Stromal cell of bone marrow (primary cell): Measurements from ENCODE around the gene ALX4.

Experiments
- DNase-seq: peaks from one replicate; pipeline ENCODE4 v3.0.0-alpha.2; 2012; ENCODE audit warnings: low read depth

Gene ALX4

DNA sequence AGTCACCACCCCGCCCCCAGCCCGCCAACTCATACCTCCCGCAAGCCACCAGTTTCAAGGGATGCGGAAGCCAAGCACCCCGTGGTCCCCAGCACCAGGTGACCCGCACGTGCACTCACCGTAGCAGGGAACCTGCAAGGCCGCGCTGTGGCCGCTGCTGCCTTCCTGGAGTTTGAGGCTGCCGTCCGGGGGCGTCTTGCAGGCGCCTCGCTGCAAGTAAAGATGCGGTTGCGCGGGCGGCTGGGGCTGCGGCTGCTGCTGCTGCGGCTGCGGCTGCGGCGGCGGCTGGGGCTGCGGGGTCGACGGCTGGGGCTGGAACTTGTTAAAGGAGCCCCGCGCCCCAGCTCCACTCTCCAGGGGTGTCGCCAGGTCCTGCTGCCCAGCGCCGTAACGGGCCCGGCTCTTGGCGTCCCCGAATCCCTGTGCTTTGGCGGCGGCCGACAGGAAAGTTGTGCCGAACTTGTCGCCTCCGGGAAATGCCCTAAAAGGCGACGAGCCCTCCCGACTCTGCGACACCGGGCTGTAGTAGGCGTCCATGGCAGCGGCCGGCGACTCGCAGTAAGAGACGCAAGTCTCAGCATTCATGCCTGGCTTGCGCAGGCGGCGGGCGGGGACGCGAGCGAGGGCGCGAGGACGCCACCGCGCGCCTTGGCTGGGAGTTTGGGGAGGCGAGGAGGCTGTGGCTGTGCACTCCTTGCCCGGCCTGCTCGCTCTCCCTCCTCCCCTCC is at the start of gene ALX4:
Gene ALX4 (minus strand): TSS at position 662 of the 728 bp plus-strand sequence. CDS start 77 bp downstream, at position 585.
- no peak for DNase-seq

DNA sequence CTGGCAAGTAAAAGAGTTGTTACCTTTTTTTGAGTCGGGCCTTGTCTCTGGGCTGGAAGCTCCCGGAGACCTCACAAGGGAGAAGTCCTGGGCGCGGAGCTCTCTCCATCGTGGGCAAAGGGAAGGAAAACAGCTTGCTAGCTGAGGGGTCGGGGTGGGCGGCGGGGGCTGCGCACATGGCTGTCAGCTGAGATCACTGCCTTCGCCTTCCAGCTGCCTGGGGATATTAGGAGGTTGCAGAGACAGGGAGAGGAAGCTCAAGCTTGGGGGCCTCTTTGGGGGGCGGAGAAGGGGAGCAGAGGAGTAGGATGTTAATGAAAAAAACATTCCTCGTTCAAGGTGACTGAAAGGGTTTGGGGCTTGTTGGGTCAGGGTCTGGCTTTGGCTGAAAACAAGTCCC is 49.2 kb upstream of the ALX4 start:
- no peak for DNase-seq

DNA sequence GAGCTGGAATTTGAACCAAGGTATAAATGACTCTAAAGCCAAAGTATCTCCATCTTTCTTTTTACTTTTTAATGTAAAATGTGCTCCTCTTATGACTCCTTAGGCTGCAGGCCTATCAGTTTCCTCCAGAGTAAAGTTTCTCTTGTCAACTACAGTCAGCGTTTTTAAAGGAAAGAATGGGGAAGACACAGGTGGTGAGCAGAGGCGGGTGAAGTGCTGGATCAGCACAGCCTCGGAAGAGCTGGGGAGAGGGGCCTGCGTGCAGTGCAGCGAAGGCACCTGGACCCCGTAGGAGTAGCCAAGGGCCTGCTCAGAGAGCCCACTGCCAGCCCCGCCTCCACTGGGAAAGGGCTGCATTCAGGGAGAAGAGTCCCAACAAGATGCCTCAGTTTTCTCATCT is 48.8 kb upstream of the ALX4 start:
- no peak for DNase-seq

DNA sequence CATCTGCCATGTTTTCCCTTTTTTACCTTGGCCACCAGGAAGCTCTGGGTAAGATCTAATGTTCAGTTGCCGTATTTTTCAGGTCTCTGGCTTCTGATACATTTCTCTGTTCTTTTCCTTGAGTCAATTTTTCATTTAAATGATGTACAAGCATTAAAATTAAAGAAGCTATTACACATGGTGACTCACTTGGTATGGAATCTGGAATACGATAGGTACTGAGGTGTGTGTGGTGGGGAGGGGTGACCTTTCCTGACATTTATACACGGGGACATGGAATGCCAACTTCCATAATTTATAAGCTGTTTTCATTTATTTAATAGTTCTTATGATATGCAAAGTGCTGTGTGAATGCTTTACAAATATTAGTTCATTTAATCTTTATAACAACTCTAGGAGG is 47.8 kb upstream of the ALX4 start:
- no peak for DNase-seq

DNA sequence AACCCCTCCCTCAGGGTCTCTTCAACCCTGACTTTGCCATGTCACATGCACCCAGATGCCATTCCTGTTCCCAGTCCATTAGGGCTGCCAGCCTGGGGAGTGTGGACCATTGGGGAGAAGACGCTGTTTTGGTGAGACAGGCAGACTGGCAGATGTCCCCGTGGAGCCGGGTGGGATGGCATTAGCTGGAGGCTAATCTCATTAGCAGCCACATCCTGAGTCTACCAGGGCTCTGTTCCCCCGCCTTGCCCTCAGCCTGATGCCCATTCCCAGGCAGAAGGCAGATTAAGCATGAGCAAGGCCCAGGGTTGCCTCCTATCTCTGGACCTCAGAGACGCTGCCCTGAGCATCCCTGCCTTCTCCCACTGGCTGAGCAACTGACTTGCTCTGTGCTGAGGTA is 46.4 kb upstream of the ALX4 start:
- DNase-seq, result no peak

DNA sequence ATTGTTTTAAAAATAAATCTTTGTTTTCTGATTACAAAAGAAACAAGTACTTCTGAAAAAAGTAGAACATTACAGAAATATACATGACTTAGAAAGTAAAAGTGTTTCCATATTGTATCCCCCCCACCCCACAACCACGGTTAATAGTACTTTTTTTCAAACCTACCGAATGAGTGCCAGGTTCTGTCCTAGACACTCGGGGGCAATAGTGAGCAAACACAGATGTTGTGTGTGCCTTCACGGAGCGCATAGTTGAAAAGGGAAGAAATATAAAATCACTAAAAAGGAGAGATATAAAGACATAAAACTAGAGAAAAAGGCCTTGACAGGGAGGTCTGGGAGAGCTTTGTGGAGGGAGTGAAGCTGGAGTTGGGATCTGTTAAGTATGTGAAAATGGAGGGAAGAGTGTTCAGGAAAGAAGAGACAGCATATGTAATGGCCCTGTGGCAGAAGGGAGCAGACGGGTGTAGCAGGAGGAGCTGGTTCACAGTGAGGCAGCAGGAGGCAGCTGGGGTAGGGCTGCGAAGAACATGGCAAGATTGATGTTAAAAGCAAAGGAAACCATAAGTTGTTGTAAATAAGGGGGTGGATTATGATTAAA is 42.1 kb upstream of the ALX4 start:
- DNase-seq, result no peak

DNA sequence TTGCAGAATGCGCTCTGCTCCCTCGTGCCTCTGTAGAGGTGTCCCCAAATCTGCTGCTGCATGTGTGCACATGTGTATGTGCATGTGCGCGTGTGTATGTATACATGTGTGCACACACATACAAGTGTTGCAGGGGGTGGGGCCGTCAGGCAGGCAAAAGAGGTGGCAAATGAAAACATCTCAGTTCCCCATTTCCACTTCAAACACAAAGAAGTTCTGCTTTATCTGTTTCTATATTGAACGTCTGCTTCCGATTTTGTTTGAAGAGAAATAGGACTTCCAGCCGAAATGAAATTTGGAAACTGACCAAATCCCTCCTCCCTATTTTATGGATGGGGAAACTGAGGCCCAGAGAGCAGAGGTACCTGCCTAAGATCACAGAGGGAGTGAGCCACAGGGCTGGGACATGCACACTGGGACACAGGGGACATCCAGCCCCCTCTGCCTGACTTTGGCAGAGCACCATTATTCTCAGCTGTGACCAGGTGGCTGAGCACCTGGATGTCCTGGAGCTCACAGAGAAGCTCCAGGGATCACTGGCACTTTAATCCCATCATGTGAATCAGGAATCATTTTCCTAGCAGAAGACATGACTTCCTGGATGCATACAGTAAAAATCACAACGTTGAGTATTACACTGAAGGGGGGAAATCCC is 41.2 kb upstream of the ALX4 start:
- no peak for DNase-seq

DNA sequence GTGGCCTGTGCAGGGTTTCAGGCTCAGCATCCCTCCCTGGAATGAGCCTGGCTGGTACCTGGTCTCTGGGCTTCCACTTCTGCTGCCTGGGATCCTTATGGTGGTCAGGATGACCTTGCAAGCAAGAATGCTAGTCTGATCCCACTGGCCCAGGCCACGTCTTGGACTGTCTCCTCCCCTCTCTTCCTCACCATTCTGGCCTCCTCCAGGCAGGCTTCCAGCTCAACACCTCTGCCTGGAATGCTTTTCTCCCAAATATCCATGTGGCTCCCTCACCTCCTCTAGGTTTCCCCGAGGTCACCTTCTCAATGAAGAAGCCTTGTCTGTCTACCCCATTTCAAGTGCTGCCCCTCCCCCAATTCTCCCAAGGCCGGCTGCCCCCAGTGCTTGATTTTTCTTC is 39.4 kb upstream of the ALX4 start:
- no peak for DNase-seq

DNA sequence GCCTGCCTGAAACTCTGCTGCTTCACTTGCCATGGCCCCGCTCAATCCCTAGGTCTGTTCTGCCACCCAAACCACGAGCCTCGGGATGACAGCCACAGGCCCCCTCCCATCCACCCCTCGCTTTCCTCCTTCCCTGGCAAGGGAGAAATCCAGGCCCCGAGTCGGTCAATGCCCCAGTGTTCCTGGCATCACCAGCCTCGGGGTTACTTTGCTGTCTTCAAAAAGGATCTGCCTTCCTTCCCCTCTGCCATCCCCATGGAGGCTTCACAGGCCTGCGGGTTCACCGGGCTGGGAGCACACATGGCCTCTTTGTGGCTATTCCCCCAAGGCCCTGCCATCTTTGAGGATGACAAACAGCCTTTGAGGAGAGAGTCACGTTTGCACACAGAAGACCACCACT is 38.8 kb upstream of the ALX4 start:
- no peak for DNase-seq

DNA sequence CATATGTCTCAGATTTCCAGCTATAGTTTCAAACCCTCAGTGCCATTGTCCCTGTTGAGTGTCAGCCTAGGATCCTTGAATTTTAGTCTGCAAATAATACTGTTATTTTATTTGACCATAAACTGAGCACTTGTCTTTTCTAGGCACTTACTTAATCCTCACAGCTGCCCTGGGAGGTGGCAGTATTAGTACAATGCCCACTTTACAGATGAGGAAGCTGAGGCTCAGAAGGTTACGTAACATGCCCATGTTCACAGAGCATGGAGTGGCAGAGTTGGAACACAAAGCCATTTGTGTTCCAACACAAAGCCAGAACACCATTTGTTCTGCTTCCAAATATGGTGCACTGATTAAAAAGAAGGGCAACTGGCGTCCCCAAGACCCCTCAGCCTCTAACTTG is 38.2 kb upstream of the ALX4 start:
- no peak for DNase-seq

DNA sequence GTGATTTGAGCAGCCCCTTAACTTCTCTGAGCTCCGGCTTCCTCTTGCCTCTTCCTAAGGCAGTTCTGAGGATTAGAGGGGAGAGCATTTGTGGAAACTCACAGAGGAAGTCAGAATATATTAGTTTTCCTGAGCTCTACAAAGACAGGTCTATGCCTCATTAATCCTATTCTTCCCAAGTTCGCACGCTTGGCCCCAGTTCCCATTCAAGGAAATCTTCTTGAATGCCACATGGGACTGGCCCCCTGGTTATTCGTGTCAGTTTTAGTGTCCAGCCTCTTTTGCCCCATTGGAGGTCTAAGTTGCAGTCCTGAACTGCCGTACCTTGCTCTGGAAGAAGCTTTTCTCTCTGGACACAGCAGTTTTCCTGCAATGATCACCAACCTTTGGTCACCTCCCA is 37.6 kb upstream of the ALX4 start:
- DNase-seq, result no peak

DNA sequence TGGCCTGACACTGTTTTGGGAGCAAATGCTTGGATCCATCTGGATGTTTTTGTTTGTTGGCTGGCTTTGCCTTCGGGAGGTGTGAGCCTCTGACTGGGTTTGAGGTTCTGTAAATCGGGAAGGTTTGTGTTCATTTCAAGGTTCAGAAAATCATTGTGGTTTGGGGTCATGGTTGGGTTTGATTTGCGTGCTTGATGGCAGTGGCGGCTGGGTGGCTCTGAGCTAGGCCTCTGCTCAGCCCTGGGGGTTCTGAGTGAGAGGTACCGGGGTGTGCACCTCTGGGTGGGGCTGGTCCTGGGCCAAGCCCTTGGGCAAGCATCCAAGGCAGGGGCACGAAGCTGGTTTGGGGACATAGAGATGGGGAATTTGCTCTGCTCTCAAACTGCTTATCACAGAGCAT is 37.0 kb upstream of the ALX4 start:
- no peak for DNase-seq

DNA sequence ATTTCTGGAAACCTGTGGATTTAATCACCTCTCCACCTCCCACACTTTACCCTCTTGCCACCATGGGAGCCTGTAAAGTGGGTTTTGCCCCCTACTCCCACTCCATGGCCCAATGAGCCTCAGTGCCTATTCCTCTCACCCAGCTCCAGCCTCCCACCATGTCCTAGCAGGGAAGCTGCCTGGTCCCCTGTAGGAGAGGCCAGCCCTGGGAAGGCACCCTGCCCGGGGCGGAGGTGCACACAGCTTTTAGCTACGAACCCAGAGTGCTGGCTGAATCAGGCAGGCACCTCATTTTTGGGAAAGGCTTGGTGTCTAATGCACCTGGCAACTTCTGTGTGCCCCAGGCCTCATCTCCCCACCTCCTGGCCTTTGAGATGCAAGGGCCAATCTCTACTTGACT is 35.8 kb upstream of the ALX4 start:
- no peak for DNase-seq

DNA sequence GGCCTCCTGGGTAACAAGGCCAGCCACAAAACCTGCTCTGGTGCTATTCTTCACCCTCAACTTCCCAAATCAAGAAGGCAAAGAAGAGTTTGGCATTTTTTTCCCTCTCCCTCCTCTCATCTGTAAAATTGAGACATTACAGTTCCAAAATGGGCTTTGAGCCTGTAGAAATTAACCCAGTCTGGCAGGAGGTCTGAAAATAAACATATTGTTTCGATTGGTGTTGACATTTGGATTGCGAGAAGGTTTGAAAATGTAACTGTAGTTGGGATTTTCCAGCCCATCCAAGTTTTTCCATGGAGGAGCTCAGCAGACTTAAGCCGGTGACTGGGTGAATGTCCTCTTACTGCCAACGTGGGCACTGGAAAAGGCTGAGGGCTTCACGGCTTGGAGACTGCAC is 35.0 kb upstream of the ALX4 start:
- DNase-seq, result no peak

DNA sequence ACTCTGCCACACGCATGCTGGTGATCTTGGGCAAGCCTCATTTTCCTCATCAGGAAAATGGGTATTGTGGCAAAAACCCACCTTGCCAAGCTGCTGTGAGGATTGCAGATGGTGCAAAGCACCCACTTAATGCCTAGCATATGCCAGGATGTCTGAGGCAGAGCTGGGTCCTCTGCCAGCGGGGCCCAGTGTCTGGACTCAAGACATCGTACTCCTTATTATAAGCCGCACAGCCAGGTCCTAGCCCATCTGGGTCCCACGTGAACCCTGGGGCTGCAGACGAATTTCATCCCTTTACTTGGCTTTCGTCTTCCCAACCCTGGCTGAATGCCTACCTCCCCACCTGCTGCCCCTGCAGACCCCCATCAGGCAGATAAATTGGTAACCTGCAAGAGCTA is 34.5 kb upstream of the ALX4 start:
- DNase-seq, result no peak

DNA sequence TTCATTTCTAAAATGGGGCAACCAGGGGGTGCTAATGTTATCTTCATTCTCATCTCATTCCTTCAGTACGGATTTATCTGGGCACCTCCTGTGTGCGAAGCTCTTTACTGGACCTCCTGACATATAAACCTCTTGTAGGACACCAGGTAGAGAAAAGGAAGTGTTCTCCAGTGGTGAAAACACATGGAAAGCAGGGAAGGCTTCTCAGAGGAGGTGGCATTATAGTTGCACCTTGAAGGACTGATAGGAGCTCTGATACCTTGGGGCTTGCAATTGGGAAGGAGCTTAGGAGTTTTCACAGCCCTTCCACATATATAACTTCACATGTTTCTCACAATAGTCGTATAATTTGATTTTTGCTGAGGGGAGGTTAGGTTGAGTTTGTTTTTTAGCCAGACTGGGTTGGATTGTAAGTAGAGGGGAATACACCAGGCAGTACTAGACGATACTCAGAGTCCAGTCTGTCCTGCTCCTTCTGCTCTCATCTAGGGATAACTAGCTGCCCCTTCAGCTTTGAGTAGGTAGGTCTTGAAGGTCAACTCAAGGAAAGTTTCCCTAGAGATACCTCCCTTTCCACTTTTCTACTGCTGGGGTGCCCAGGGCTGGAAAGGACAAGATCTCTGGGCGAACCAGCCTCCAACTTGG is 34.0 kb upstream of the ALX4 start:
- no peak for DNase-seq

DNA sequence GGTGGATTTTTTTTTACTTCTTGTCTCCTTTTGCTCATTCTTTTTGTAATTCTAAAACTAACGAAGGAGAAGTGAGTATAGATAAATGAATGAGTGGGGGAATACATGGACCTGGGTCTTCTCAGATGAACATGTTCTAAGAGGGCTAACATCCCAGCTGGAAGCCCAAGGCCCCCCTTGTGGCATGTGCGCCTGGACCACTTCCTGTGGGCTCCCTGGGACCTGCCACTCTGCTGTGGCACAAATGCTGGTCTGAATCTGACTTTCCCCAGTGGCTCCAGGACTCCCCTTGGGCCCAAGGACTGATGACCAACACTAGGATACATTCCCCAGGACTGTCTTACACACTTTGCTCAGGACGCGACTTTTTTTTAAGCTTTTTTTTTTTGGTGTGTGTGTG is 32.7 kb upstream of the ALX4 start:
- no peak for DNase-seq

DNA sequence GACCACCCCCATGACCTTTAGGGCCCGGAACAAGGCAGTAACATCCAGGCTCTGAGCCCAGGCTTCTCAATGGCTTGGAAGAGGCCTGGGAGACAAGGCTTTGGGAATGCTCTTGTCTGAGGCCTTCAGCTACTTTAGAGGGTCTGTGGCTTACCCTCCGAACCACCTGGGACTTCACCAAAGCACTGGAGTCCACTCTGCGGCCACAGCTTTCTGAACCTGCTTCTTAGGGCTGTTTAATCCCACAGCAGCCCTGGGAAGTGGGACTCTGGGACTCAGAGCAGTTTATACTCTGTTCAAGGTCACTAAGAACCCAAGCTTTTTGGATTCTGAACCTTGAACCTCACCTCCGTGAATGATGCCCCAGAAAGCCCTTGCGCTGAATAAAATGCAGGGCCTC is 30.7 kb upstream of the ALX4 start:
- DNase-seq, result no peak

DNA sequence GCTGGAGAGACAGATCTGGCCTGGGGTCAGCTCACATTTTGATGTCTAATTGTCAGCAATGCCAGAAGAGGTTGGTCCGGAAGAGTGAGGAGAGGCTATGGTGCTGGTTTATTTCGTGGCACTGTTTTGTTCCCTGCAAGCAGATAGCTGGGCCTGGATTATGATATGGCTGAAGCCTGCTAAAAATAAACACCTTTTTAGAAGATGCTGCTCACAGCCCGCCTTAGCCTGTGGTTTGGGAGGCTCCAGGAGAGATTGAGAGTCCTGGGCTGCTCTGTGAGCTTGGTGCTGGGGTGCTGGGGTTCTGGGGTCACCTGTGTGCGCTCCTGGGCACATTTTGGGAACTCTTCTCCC is 29.6 kb upstream of the ALX4 start:
- DNase-seq, result no peak

DNA sequence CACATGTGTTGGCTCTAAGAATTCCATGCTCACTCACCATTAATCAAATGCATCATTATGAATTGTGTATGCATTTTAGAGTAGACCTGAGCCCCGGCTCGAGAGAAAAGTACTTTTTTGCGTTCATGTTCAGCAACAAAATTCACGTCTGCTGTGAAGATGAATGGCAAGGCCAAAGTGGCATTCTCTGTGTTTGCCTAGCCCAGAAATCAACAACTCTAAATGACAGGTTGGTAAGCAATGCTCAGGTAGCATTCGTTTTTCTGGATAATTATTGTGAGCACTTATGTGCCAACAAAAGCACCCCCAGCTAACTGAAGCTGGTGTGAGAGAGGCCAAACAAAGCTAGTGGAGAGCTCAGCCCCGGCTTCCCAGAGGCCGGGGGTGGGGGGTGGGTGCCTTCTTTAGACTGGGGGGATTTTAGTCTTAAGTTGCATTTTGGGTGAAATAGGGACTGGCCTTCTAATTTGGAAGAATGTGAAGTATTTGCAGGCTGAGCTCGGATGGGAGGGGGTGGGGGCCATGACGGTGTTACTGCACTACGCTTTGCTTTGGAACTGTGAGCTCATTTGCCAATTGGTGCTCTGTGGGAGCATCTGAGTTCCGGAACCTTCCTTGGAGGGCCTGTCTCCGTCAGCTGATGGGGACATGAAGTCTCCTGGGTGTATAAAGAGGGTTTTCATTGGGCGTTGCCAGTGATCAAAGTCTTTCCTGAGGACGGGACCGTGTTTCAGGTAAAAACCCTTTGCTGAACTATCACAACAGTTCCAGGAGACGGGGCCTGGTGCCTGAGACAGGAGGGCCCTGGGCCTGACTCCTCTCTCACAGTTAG is 29.0 kb upstream of the ALX4 start:
- no peak for DNase-seq

DNA sequence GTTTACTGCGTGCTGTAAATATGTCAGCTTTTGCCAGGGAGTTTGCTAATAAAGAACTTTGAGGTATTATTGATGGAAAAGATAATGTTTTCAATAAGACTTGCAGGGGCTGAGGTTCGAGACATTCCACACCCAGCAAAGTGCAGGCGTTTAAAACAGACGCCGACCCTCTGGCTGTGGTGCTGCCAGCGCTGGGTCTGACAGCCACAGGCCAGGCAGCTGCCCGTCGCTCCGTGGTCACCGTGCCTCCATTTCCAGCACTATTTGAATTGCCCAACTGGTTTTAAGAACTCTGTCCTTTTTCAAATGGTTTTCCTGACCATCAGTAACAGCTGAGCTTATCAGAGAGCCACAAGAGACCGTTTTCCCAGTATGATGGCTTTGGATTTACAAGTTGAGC is 28.1 kb upstream of the ALX4 start:
- DNase-seq, result no peak

DNA sequence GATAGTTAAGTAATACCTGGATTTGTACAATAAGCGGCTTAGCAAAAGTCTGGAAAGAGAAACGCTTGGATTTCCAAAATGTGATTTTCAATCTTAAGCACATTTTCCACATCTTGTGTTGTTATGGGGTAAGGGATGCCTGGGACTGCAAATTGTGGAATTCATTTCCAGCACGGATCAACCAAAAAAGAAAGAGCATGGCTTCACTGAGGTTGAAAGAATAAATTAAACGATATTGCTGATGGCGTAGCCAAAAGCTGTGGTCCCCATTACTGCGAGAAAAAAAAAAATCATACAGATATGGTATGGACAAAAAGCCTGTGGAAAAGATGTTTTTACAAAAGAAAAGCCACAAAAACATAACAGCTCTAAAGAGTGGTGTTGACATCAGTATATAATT is 26.0 kb upstream of the ALX4 start:
- no peak for DNase-seq
